ENCODE measurements around the gene BASP1.

DNA sequence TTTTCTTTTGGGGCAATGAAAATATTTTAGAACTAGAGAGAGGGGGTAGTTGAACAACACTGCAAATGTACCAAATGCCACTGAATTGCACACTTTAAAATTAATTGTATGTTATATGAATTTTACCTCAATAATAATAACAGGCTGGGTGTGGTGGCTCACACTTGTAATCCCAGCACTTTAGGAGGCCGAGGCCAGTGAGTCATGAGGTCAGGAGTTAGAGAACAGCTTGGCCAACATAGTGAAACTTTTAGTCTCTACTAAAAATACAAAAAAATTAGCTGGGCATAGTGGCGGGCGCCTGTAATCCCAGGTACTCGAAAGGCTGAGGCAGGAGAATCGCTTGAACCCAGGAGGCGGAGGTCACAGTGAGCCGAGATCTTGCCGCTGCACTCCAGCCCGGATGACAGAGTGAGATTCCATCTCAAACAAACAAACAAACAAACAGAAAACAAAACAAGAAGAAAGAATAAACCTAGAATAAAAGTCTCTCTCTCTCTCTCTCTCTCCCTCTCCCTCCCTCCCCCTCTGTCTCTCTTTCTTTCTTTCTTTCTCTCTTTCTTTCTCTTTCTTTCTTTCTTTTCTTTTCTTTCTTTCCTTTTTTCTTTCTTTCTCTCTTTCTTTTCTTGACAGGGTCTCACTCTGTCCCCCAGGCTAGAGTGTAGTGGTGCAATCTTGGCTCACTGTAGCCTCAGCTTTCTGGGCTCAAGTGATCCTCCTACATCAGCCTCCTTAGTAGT is 91.1 kb downstream of the BASP1 start:
- TF ChIP-seq, protein P1, sequence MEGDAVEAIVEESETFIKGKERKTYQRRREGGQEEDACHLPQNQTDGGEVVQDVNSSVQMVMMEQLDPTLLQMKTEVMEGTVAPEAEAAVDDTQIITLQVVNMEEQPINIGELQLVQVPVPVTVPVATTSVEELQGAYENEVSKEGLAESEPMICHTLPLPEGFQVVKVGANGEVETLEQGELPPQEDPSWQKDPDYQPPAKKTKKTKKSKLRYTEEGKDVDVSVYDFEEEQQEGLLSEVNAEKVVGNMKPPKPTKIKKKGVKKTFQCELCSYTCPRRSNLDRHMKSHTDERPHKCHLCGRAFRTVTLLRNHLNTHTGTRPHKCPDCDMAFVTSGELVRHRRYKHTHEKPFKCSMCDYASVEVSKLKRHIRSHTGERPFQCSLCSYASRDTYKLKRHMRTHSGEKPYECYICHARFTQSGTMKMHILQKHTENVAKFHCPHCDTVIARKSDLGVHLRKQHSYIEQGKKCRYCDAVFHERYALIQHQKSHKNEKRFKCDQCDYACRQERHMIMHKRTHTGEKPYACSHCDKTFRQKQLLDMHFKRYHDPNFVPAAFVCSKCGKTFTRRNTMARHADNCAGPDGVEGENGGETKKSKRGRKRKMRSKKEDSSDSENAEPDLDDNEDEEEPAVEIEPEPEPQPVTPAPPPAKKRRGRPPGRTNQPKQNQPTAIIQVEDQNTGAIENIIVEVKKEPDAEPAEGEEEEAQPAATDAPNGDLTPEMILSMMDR (IDR thresholded peaks at IDR 0.05), result no peak
- TF ChIP-seq POLR2AphosphoS5 (IDR thresholded peaks at IDR 0.05) (no peak), POLR2A (IDR thresholded peaks at IDR 0.05) (no peak)
